IPS-18a (cell line): Measurements from ENCODE around the gene TLK1.

ENCODE experiments used
- H3K27ac ChIP-seq: one replicate; pipeline ENCODE4 v1.5.1; 2013; ENCODE audit warnings: low read length
- H3K27me3 ChIP-seq: one replicate; pipeline ENCODE4 v1.6.1; 2013; ENCODE audit warnings: mild to moderate bottlenecking, low read length; ENCODE audit not compliant: control insufficient read depth, insufficient read depth
- H3K36me3 ChIP-seq: one replicate; pipeline ENCODE4 v1.6.1; 2013; ENCODE audit warnings: low read depth, low read length; ENCODE audit not compliant: control insufficient read depth
- H3K4me1 ChIP-seq: one replicate; pipeline ENCODE4 v1.6.1; 2013; ENCODE audit warnings: low read depth, low read length; ENCODE audit not compliant: control insufficient read depth
- H3K4me3 ChIP-seq: one replicate; pipeline ENCODE4 v1.5.1; 2013; ENCODE audit warnings: low read length
- H3K9ac ChIP-seq: one replicate; pipeline ENCODE4 v1.6.1; 2013; ENCODE audit warnings: mild to moderate bottlenecking, low read length, moderate library complexity
- H3K9me3 ChIP-seq: one replicate; pipeline ENCODE4 v1.6.1; 2013; ENCODE audit warnings: low read depth, low read length; ENCODE audit not compliant: control insufficient read depth

The TLK1 gene

GRCh38 chr2:170969872-170970496, 190.7 kb downstream of the TLK1 start:
- Histone ChIP-seq H3K4me1 (peaks cover 7% of the 10 kb centered on the region), H3K9ac (no peak overlapping the region), H3K27ac (no peak overlapping the region), H3K36me3 (peaks cover 25% of the 10 kb centered on the region), H3K27me3 (no peaks in the 10 kb centered on the region), H3K4me3 (no peak overlapping the region), H3K9me3 (no peaks in the 10 kb centered on the region)

- Histone ChIP-seq H3K27ac (no peak overlapping the region), H3K36me3 (peaks cover 31% of the 10 kb centered on the region), H3K4me3 (no peak overlapping the region), H3K27me3 (no peaks in the 10 kb centered on the region), H3K9ac (no peak overlapping the region), H3K9me3 (no peaks in the 10 kb centered on the region), H3K4me1 (peaks cover 7% of the 10 kb centered on the region)
Observed at GRCh38 chr2:170969030-170969429, 191.7 kb downstream of the TLK1 start.

GRCh38 chr2:170968205-170969003, 192.3 kb downstream of the TLK1 start:
- Histone ChIP-seq H3K4me1 (peaks cover 7% of the 10 kb centered on the region), H3K4me3 (no peak overlapping the region), H3K9me3 (no peaks in the 10 kb centered on the region), H3K36me3 (peaks cover 37% of the 10 kb centered on the region), H3K9ac (no peak overlapping the region), H3K27me3 (no peaks in the 10 kb centered on the region), H3K27ac (no peak overlapping the region)

- Histone ChIP-seq H3K27ac (no peak overlapping the region), H3K9me3 (no peaks in the 10 kb centered on the region), H3K4me1 (no peaks in the 10 kb centered on the region), H3K4me3 (no peak overlapping the region), H3K9ac (no peak overlapping the region), H3K27me3 (no peaks in the 10 kb centered on the region), H3K36me3 (peaks cover 43% of the 10 kb centered on the region)
Observed at GRCh38 chr2:170967553-170967952, 193.1 kb downstream of the TLK1 start.

- Histone ChIP-seq H3K27me3 (no peaks in the 10 kb centered on the region), H3K27ac (no peak overlapping the region), H3K9ac (no peak overlapping the region), H3K4me1 (no peaks in the 10 kb centered on the region), H3K36me3 (peaks cover 51% of the 10 kb centered on the region), H3K4me3 (no peak overlapping the region), H3K9me3 (no peaks in the 10 kb centered on the region)
Observed at GRCh38 chr2:170966648-170967396, 193.9 kb downstream of the TLK1 start.

GRCh38 chr2:170965446-170966225, 195.1 kb downstream of the TLK1 start:
- Histone ChIP-seq H3K4me3 (no peak overlapping the region), H3K36me3 (peaks cover 63% of the 10 kb centered on the region), H3K27me3 (no peaks in the 10 kb centered on the region), H3K4me1 (no peaks in the 10 kb centered on the region), H3K27ac (no peak overlapping the region), H3K9ac (no peak overlapping the region), H3K9me3 (no peaks in the 10 kb centered on the region)

GRCh38 chr2:170963386-170963785, 197.3 kb downstream of the TLK1 start:
- H3K4me1 ChIP-seq = no peaks in the 10 kb centered on the region
- no peaks in the 10 kb centered on the region for H3K27me3 ChIP-seq
- H3K9ac ChIP-seq = no peak overlapping the region
- H3K9me3 ChIP-seq = no peaks in the 10 kb centered on the region
- no peak overlapping the region for H3K4me3 ChIP-seq
- H3K36me3 ChIP-seq = peaks cover 75% of the 10 kb centered on the region
- no peak overlapping the region for H3K27ac ChIP-seq

GRCh38 chr2:170953941-170954340, 206.8 kb downstream of the TLK1 start:
- Histone ChIP-seq H3K36me3 (peaks cover 88% of the 10 kb centered on the region), H3K4me1 (no peaks in the 10 kb centered on the region), H3K9me3 (no peaks in the 10 kb centered on the region)

GRCh38 chr2:170950221-170950761, 210.4 kb downstream of the TLK1 start:
- no peak overlapping the region for H3K4me3 ChIP-seq
- H3K36me3 ChIP-seq = peaks cover 62% of the 10 kb centered on the region
- H3K4me1 ChIP-seq = no peaks in the 10 kb centered on the region
- H3K27me3 ChIP-seq = no peaks in the 10 kb centered on the region
- H3K9ac ChIP-seq = no peak overlapping the region
- H3K27ac ChIP-seq = no peak overlapping the region
- H3K9me3 ChIP-seq = no peaks in the 10 kb centered on the region

More at GRCh38 chr2:170953941-170954340, 206.8 kb downstream of the TLK1 start:
- Histone ChIP-seq H3K27me3 (no peaks in the 10 kb centered on the region), H3K27ac (no peak overlapping the region), H3K9ac (no peak overlapping the region), H3K4me3 (no peak overlapping the region)

- Histone ChIP-seq H3K27ac (no peak overlapping the region), H3K4me3 (no peak overlapping the region), H3K36me3 (peaks cover 53% of the 10 kb centered on the region), H3K9me3 (no peaks in the 10 kb centered on the region), H3K27me3 (no peaks in the 10 kb centered on the region), H3K4me1 (no peaks in the 10 kb centered on the region), H3K9ac (no peak overlapping the region)
Observed at GRCh38 chr2:170949415-170949814, 211.3 kb downstream of the TLK1 start.

GRCh38 chr2:170944545-170944944, 216.1 kb downstream of the TLK1 start:
- Histone ChIP-seq H3K4me1 (no peaks in the 10 kb centered on the region), H3K27me3 (no peaks in the 10 kb centered on the region), H3K36me3 (peaks cover 7% of the 10 kb centered on the region), H3K9me3 (no peaks in the 10 kb centered on the region), H3K27ac (no peak overlapping the region), H3K9ac (no peak overlapping the region), H3K4me3 (no peak overlapping the region)
